Liver (tissue), 9 donors: ENCODE measurements around the gene DHRSX. TPM values are rescaled to one million over a fixed set of nuclear protein-coding genes. Genes with fewer than 3 reads are reported as not detected.

Source experiments
- DNase-seq: peaks from one replicate; pipeline ENCODE4 v3.0.0-alpha.2; 2017; ENCODE audit warnings: low spot score
- H3K27ac ChIP-seq, 2 donors: one replicate each; pipeline ENCODE4 v1.7.0; 2013; ENCODE audit warnings: inconsistent platforms in 2 of 2, low read length in 2 of 2, control low read depth in 1 of 2, low read depth in 1 of 2, mild to moderate bottlenecking in 1 of 2
- H3K27me3 ChIP-seq, 4 donors: one replicate each; pipeline versions ENCODE4 v1.6.1 to v1.7.0; 2013; ENCODE audit warnings: low read length in 3 of 4, inconsistent platforms in 1 of 4, mild to moderate bottlenecking in 1 of 4, moderate library complexity in 1 of 4; ENCODE audit not compliant: control insufficient read depth in 4 of 4, insufficient read depth in 4 of 4
- H3K36me3 ChIP-seq, 4 donors: one replicate each; pipeline versions ENCODE4 v1.6.1 to v1.7.0; 2013; ENCODE audit warnings: low read length in 3 of 4, mild to moderate bottlenecking in 3 of 4, low read depth in 1 of 4, moderate library complexity in 1 of 4; ENCODE audit not compliant: control insufficient read depth in 4 of 4, insufficient read depth in 3 of 4
- H3K4me1 ChIP-seq, 4 donors: one replicate each; pipeline versions ENCODE4 v1.6.1 to v1.7.0; 2013; ENCODE audit warnings: low read length in 3 of 4, mild to moderate bottlenecking in 3 of 4, moderate library complexity in 1 of 4; ENCODE audit not compliant: control insufficient read depth in 4 of 4, insufficient read depth in 4 of 4
- H3K4me3 ChIP-seq, 3 donors: one replicate each; pipeline versions ENCODE4 v1.6.1 to v1.7.0; 2013; ENCODE audit warnings: low read length in 3 of 3, control low read depth in 1 of 3, low read depth in 1 of 3, mild to moderate bottlenecking in 1 of 3
- H3K9ac ChIP-seq, 2 donors: one replicate each; pipeline ENCODE4 v1.7.0; 2013; ENCODE audit warnings: low read length in 2 of 2, mild to moderate bottlenecking in 2 of 2, moderate library complexity in 2 of 2, control low read depth in 1 of 2, low read depth in 1 of 2
- H3K9me3 ChIP-seq, 4 donors: one replicate each; pipeline versions ENCODE4 v1.6.1 to v1.7.0; 2013; ENCODE audit warnings: low read length in 3 of 4; ENCODE audit not compliant: control insufficient read depth in 4 of 4
- EGR1 ChIP-seq, 2 donors: IDR thresholded peaks; 2 replicates each; pipeline ENCODE4 v1.6.1; 2016 to 2018; ENCODE audit warnings: antibody characterized with exemption in 2 of 2, low read depth in 2 of 2
- FOXA1 ChIP-seq: IDR thresholded peaks from 2 replicates; pipeline ENCODE4 v1.6.1; 2016; ENCODE audit warnings: antibody characterized with exemption
- FOXA2 ChIP-seq: IDR thresholded peaks from 2 replicates; pipeline ENCODE4 v1.6.1; 2016; ENCODE audit warnings: antibody characterized with exemption
- GABPA ChIP-seq, 2 donors: IDR thresholded peaks in 1 of 2; conservative IDR thresholded peaks in 1 of 2; 2 replicates each; pipeline ENCODE4 v1.6.1; 2016; ENCODE audit warnings: antibody characterized with exemption in 2 of 2, mild to moderate bottlenecking in 1 of 2, moderate library complexity in 1 of 2
- HNF4A ChIP-seq, 2 donors: conservative IDR thresholded peaks; 2 replicates each; pipeline ENCODE4 v1.6.1; 2016; ENCODE audit warnings: antibody characterized with exemption in 2 of 2, mild to moderate bottlenecking in 2 of 2
- HNF4G ChIP-seq: IDR thresholded peaks from 2 replicates; pipeline ENCODE4 v1.6.1; 2016; ENCODE audit warnings: antibody characterized with exemption
- JUND ChIP-seq, 2 donors: IDR thresholded peaks; 2 replicates each; pipeline ENCODE4 v1.6.1; 2016; ENCODE audit warnings: antibody characterized with exemption in 2 of 2
- NR2F2 ChIP-seq: IDR thresholded peaks from 2 replicates; pipeline ENCODE4 v1.6.1; 2016; ENCODE audit warnings: antibody characterized with exemption
- RAD21 ChIP-seq, 2 donors: IDR thresholded peaks; 2 replicates each; pipeline ENCODE4 v1.6.1; 2016; ENCODE audit warnings: antibody characterized with exemption in 2 of 2, mild to moderate bottlenecking in 2 of 2
- RXRA ChIP-seq, 2 donors: IDR thresholded peaks; 2 replicates each; pipeline ENCODE4 v1.6.1; 2017 to 2018; ENCODE audit warnings: antibody characterized with exemption in 2 of 2, mild to moderate bottlenecking in 1 of 2
- SP1 ChIP-seq: IDR thresholded peaks from 2 replicates; pipeline ENCODE4 v1.6.1; 2018; ENCODE audit warnings: antibody characterized with exemption, mild to moderate bottlenecking
- TAF1 ChIP-seq: conservative IDR thresholded peaks from 2 replicates; pipeline ENCODE4 v1.6.1; 2016; ENCODE audit warnings: antibody characterized with exemption, mild to moderate bottlenecking
- YY1 ChIP-seq: IDR thresholded peaks from 2 replicates; pipeline ENCODE4 v1.6.1; 2016; ENCODE audit warnings: antibody characterized with exemption, mild to moderate bottlenecking
- WGBS: extraction: QIAGEN DNeasy Blood & Tissue Kit; methylation state at CpG from one replicate; pipeline ENCODE4 v1.1.7; 2013; 5-methylcytosine and 5-hydroxymethylcytosine counted together
- polyA plus RNA-seq, 2 donors: library from polyadenylated mRNA; stranded (reverse) in 1 of 2; unstranded in 1 of 2; fragments of 200-250 nt in 1 of 2; fragments of >200 nt in 1 of 2; fragmentation: Nextera tagmentation in 1 of 2; extraction: Ambion mirVana in 1 of 2; gene quantifications; one replicate each; pipeline versions ENCODE4 v1.2.1 to v1.2.3, GENCODE V29; 2013 to 2015
- total RNA-seq, 2 donors: library from RNA; depleted of rRNA; stranded (reverse); fragments of >200 nt; gene quantifications; one replicate each; pipeline ENCODE4 v1.2.3, GENCODE V29; 2014
- TF ChIP-seq, protein P1 (sequence below): IDR thresholded peaks from 2 replicates; pipeline ENCODE4 v1.6.1; 2016; ENCODE audit warnings: antibody characterized with exemption, mild to moderate bottlenecking
- TF ChIP-seq, protein P2 (sequence below): IDR thresholded peaks from 2 replicates; pipeline ENCODE4 v1.6.1; 2016; ENCODE audit warnings: antibody characterized with exemption
- TF ChIP-seq, protein P3 (sequence below): IDR thresholded peaks from 2 replicates; pipeline ENCODE4 v1.6.1; 2016; ENCODE audit warnings: antibody characterized with exemption
- TF ChIP-seq, protein P4 (sequence below): IDR thresholded peaks from 2 replicates; pipeline ENCODE4 v1.6.1; 2016; ENCODE audit warnings: antibody characterized with exemption
- TF ChIP-seq, protein P5 (sequence below): fragments of 150-350 bp; IDR thresholded peaks from 2 replicates; pipeline ENCODE4 v1.5.1; 2017; ENCODE audit warnings: improper control_type of control experiment, low read depth, low read length; ENCODE audit not compliant: missing input control
- donor health status: healthy.
- donor health status: healthy.
- donor health status: healthy.
- donor health status: healthy.
- donor health status: healthy.

The DHRSX gene
- total and polyA plus RNA-seq, 4 donors: 17.2 to 35.2 (median 23.3) TPM

DNA sequence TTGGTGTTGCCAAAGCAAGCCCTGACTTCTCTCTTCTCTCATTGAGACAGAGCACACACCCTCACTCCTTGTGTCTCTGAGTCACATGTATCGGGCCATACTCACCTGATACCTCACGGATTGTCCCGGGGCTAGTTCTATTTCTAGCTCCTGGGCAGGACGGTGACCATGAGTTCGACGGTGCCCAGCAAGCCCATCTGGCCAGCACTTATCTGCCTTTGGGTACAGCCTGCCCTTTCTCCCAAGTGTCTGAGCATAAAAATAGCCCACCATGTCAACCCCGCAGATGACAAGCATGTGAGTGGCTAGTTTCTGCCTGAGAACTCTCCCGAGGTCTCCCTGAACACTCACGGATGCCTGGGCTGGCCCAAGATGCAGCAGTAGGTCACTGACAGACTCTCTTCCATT, 158.5 kb downstream of the DHRSX start:
- Histone ChIP-seq H3K27ac (no peak overlapping the region), H3K36me3 (peaks cover 0 to 6% (median 2%) of the 10 kb centered on the region in 4 donors), H3K9me3 (no peaks in the 10 kb centered on the region), H3K4me1 (no peaks in the 10 kb centered on the region), H3K27me3 (no peaks in the 10 kb centered on the region), H3K9ac (no peak overlapping the region), H3K4me3 (no peak overlapping the region)
- 95% methylated on average over 9 of the region's 9 CpGs for WGBS
- DNase-seq: no peak
- TF ChIP-seq, protein P1, sequence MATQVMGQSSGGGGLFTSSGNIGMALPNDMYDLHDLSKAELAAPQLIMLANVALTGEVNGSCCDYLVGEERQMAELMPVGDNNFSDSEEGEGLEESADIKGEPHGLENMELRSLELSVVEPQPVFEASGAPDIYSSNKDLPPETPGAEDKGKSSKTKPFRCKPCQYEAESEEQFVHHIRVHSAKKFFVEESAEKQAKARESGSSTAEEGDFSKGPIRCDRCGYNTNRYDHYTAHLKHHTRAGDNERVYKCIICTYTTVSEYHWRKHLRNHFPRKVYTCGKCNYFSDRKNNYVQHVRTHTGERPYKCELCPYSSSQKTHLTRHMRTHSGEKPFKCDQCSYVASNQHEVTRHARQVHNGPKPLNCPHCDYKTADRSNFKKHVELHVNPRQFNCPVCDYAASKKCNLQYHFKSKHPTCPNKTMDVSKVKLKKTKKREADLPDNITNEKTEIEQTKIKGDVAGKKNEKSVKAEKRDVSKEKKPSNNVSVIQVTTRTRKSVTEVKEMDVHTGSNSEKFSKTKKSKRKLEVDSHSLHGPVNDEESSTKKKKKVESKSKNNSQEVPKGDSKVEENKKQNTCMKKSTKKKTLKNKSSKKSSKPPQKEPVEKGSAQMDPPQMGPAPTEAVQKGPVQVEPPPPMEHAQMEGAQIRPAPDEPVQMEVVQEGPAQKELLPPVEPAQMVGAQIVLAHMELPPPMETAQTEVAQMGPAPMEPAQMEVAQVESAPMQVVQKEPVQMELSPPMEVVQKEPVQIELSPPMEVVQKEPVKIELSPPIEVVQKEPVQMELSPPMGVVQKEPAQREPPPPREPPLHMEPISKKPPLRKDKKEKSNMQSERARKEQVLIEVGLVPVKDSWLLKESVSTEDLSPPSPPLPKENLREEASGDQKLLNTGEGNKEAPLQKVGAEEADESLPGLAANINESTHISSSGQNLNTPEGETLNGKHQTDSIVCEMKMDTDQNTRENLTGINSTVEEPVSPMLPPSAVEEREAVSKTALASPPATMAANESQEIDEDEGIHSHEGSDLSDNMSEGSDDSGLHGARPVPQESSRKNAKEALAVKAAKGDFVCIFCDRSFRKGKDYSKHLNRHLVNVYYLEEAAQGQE: no peak

DNA sequence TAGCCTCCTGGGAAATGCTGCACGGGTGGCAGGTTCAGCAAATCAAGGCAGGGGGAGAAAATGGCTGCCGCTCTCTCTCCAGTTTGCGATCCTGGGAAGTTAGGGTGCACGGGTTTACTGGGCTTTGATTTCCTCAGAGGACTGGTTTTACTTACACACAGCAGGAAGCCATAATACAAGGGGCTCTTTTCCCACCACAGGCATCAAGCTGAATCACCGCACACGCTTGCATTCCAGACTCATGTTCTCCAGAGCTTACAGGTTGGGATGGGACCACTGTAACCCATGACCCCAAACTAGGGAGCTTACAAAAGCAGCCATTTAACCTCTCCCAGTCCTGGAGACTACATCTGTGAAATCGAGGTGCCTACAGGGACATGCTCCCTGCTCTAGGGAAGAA, 159.8 kb downstream of the DHRSX start:
- Histone ChIP-seq H3K27me3 (no peaks in the 10 kb centered on the region), H3K9ac (no peak overlapping the region), H3K9me3 (no peaks in the 10 kb centered on the region), H3K36me3 (peaks cover 0 to 6% (median 2%) of the 10 kb centered on the region in 4 donors), H3K4me1 (no peaks in the 10 kb centered on the region), H3K27ac (no peak overlapping the region), H3K4me3 (no peak overlapping the region)
- 95% methylated on average over 7 of the region's 7 CpGs for WGBS
- TF ChIP-seq, protein P2, sequence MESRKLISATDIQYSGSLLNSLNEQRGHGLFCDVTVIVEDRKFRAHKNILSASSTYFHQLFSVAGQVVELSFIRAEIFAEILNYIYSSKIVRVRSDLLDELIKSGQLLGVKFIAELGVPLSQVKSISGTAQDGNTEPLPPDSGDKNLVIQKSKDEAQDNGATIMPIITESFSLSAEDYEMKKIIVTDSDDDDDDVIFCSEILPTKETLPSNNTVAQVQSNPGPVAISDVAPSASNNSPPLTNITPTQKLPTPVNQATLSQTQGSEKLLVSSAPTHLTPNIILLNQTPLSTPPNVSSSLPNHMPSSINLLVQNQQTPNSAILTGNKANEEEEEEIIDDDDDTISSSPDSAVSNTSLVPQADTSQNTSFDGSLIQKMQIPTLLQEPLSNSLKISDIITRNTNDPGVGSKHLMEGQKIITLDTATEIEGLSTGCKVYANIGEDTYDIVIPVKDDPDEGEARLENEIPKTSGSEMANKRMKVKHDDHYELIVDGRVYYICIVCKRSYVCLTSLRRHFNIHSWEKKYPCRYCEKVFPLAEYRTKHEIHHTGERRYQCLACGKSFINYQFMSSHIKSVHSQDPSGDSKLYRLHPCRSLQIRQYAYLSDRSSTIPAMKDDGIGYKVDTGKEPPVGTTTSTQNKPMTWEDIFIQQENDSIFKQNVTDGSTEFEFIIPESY: no peak
- TF ChIP-seq NR2F2 (no peak), FOXA2 (no peak), FOXA1 (no peak), SP1 (no peak), RXRA (IDR thresholded peaks at IDR 0.05) (no peak), HNF4G (no peak), HNF4A (conservative IDR thresholded peaks at IDR 0.05) (no peak), RAD21 (IDR thresholded peaks at IDR 0.05) (no peak), YY1 (no peak)
- TF ChIP-seq, protein P3, sequence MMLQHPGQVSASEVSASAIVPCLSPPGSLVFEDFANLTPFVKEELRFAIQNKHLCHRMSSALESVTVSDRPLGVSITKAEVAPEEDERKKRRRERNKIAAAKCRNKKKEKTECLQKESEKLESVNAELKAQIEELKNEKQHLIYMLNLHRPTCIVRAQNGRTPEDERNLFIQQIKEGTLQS: no peak
- TF ChIP-seq, protein P4, sequence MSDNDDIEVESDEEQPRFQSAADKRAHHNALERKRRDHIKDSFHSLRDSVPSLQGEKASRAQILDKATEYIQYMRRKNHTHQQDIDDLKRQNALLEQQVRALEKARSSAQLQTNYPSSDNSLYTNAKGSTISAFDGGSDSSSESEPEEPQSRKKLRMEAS: no peak
- DNase-seq: no peak

DNA sequence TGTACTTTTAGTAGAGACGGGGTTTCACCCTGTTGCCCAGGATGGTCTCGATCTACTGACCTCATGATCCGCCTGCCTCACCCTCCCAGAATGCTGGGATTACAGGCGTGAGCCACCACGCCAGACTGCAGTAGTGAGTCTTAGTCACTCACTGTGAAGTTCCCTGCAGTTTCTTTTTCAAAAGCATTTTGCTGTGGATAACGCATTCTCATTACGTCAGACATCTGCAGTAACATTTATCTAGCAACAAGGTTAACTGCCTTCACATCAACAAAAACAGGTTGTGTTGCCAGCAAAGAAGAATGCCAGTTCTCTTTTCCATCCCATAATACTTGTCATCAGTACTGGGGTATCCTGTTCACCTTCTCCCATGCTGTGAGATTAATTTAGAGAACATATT, 164.6 kb downstream of the DHRSX start:
- Histone ChIP-seq H3K4me1 (no peaks in the 10 kb centered on the region), H3K27ac (no peak overlapping the region), H3K9me3 (no peaks in the 10 kb centered on the region), H3K4me3 (no peak overlapping the region), H3K9ac (no peak overlapping the region), H3K27me3 (no peaks in the 10 kb centered on the region), H3K36me3 (peaks cover 0 to 6% (median 1%) of the 10 kb centered on the region in 4 donors)
- 97% methylated on average over 7 of the region's 7 CpGs for WGBS
- no peak for DNase-seq
- TF ChIP-seq JUND (IDR thresholded peaks at IDR 0.05) (no peak), EGR1 (IDR thresholded peaks at IDR 0.05; ENCODE audit: low read depth in 2 of 2) (no peak), TAF1 (no peak), RXRA (IDR thresholded peaks at IDR 0.05) (no peak), GABPA (IDR thresholded peaks at IDR 0.05 in 1 of 2, conservative IDR thresholded peaks at IDR 0.05 in 1 of 2) (no peak), NR2F2 (no peak), FOXA1 (no peak), YY1 (no peak), RAD21 (IDR thresholded peaks at IDR 0.05) (no peak), FOXA2 (no peak), HNF4A (conservative IDR thresholded peaks at IDR 0.05) (no peak)
- TF ChIP-seq, protein P4: no peak
- TF ChIP-seq, protein P5, sequence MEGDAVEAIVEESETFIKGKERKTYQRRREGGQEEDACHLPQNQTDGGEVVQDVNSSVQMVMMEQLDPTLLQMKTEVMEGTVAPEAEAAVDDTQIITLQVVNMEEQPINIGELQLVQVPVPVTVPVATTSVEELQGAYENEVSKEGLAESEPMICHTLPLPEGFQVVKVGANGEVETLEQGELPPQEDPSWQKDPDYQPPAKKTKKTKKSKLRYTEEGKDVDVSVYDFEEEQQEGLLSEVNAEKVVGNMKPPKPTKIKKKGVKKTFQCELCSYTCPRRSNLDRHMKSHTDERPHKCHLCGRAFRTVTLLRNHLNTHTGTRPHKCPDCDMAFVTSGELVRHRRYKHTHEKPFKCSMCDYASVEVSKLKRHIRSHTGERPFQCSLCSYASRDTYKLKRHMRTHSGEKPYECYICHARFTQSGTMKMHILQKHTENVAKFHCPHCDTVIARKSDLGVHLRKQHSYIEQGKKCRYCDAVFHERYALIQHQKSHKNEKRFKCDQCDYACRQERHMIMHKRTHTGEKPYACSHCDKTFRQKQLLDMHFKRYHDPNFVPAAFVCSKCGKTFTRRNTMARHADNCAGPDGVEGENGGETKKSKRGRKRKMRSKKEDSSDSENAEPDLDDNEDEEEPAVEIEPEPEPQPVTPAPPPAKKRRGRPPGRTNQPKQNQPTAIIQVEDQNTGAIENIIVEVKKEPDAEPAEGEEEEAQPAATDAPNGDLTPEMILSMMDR: no peak
- TF ChIP-seq, protein P3: no peak
